Astrocyte of the cerebellum (primary cell): Measurements from ENCODE around the gene SLAIN2.
"Not testable (repeated sequence)": the region's sequence is repeated elsewhere in the genome, so short reads cannot be mapped to it uniquely, and the experiment has no call there.

ENCODE experiments used
- DNase-seq: peaks from one replicate; pipeline ENCODE4 v3.0.0-alpha.2; 2011; ENCODE audit warnings: low read depth
- H3K4me3 ChIP-seq: 2 replicates; pipeline ENCODE4 v1.5.1; 2011; ENCODE audit warnings: mild to moderate bottlenecking, low read depth, low read length, moderate library complexity
- in situ Hi-C: cut with HindIII; loops from 2 replicates; pipeline ENCODE4 v1.10.0; 2017; ENCODE audit warnings: low sequenced_read_pairs
- TF ChIP-seq, protein P1 (sequence below): IDR thresholded peaks from 2 replicates; pipeline ENCODE4 v1.5.1; 2012; ENCODE audit warnings: low read length, low read depth, moderate library complexity, mild to moderate bottlenecking; ENCODE audit errors: missing control alignments

The SLAIN2 gene

DNA sequence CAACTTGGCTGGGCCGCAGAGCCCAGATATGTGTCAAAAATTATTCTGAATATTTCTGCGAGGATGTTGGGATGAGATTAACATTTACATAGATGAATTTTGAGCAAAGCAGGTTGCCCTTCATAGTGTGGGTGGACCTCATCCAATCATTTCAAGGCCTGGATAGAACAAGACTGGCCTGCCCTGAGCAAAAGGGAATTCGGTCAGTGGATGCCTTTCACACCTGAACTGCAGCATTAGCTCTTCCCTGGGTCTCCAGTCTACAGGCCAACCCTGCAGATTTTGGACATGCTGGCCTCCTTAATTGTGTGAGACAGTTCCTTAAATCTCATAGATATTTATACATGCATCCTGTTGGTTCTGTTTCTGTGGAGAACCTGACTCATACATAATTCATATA lies 109.4 kb downstream of the SLAIN2 start:
- no peak for DNase-seq
- TF ChIP-seq, protein P1, sequence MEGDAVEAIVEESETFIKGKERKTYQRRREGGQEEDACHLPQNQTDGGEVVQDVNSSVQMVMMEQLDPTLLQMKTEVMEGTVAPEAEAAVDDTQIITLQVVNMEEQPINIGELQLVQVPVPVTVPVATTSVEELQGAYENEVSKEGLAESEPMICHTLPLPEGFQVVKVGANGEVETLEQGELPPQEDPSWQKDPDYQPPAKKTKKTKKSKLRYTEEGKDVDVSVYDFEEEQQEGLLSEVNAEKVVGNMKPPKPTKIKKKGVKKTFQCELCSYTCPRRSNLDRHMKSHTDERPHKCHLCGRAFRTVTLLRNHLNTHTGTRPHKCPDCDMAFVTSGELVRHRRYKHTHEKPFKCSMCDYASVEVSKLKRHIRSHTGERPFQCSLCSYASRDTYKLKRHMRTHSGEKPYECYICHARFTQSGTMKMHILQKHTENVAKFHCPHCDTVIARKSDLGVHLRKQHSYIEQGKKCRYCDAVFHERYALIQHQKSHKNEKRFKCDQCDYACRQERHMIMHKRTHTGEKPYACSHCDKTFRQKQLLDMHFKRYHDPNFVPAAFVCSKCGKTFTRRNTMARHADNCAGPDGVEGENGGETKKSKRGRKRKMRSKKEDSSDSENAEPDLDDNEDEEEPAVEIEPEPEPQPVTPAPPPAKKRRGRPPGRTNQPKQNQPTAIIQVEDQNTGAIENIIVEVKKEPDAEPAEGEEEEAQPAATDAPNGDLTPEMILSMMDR, result no peak
- no peak overlapping the region for H3K4me3 ChIP-seq
- in situ Hi-C loops, result no loop called here

DNA sequence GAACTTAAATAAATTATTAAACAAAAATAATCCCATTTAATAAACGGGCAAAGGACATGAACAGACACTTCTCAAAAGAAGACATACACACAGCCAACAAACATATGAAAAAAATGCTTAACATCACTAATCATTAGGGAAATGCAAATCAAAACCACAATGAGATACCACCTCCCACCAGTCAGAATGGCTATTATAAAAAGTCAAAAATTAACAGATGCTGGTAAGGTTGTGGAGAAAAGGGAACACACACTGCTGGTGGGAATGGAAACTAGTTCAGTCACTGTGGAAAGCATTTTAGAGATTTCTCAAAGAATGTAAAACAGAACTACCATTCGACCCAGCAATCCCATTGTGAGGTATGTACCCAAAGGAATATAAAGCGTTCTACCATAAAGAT lies 110.3 kb downstream of the SLAIN2 start:
- H3K4me3 ChIP-seq, in situ Hi-C loops, DNase-seq: not testable (repeated sequence)

DNA sequence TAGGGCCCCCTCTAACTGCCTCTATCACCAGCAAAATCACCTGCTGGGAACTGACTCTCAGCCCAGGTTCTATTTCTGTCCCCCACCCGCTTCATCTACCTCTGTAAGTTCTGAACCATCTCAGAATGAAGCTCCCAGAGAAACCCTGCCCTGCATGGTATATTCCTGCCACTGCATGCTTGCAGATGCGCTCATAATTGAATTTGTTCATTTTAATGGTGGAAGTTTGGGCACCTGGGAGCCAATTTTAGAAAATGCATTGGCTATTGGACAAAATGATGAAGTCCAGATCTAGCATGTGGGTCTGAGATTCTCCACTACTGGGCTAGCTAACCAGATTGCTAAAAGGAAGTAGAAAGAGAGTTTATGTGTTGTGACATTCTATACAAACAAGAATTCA lies 113.3 kb downstream of the SLAIN2 start:
- no peak for DNase-seq

DNA sequence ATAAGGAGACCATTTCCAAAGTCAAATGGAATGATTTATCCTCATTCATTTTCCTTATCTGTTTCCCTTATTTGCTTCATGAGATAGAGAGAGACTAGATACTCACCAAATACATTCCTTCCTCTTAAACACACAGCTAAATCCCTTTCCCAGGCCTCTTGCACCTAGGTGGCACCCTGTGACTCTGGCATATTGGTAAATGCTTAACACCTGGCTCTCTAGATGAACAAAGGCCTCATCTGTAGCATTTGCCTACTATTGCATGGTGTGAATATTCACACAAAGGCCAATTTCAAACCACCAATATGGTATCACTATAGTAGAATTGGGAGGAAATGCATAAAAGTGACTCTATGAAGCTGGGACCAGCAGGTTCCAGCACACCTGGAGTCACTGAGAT lies 119.7 kb downstream of the SLAIN2 start:
- H3K4me3 ChIP-seq, result no peak overlapping the region
- no peak for DNase-seq
- TF ChIP-seq, protein P1, result no peak
- in situ Hi-C loops, result no loop called here

More for the DNA sequence above, 113.3 kb downstream of the SLAIN2 start:
- TF ChIP-seq, protein P1, result no peak
- no peak overlapping the region for H3K4me3 ChIP-seq
- in situ Hi-C loops, result no loop called here

DNA sequence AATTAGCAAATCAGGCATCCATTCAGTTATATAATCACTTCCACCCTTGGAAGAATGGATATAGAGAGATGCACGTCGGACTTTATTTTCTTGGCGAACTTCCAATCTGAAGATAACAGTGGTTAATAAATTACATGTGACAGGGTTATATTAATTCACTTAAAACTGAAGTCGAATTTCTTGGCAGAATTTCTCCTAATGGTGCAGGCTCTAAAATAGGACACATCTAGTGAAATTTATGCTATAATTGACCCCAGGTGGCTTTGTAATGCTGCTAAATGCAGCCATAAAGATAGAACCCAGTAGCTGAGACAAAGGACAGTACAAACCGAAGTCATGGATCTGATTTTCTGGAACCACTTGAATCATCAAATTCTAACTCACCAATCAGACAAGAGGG lies 121.0 kb downstream of the SLAIN2 start:
- H3K4me3 ChIP-seq, result no peak overlapping the region
- TF ChIP-seq, protein P1, result no peak
- no peak for DNase-seq
- in situ Hi-C loops, result no loop called here

DNA sequence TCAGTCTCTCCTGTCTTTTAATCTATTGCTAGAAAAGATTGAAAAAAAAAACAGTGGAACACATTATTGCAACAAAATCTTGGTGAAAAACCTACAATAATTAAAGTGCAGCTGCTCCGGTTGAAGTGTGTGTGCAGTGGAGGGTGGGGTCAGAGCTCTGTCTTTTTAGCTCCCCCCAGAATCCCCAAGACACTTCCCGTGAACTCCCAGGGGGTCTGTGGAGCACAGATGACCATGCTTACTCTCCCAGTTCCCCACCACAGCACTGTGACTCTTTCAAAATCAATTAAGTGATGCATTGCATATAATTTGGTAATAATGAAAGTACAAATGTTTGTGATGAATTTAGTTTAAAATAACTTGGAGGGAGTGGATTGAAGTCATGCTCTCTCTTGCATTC lies 126.1 kb downstream of the SLAIN2 start:
- TF ChIP-seq, protein P1, result no peak
- H3K4me3 ChIP-seq, result no peak overlapping the region
- in situ Hi-C loops, result no loop called here
- DNase-seq, result no peak

DNA sequence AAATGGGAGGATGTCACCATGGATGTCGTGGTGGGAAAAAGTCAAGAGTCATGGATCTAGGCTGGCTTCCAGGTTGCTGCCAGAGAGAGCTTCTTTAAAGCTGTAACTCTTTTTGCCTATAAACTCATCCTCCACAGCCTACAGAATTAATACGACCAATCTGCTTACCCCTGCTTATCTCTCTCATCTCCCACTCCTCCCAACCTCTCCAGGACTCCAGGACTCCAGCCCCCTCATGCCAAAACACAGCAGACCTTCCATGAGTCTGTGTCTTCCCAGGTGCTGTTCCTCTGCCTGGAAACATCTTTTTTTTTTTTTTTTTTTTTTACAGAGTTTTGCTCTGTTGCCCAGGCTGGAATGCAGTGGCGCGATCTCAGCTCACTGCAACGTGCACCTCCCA lies 126.6 kb downstream of the SLAIN2 start:
- TF ChIP-seq, protein P1, result no peak
- H3K4me3 ChIP-seq, result no peak overlapping the region
- in situ Hi-C loops, result no loop called here
- no peak for DNase-seq
